H1 (cell line): ENCODE data around the gene PHETA1. TPM values are rescaled to one million over a fixed set of nuclear protein-coding genes. Genes with fewer than 3 reads are reported as not detected.

Source experiments
- CTCF ChIA-PET: fragments of 300-600 bp; sonication (Branson Sonifier 250); formaldehyde crosslinking; loops from one replicate; lab custom pipeline; 2021; ENCODE audit not compliant: partially characterized antibody; lab: Charles Lee
- POLR2A ChIA-PET: fragments of 300-600 bp; sonication (Branson Sonifier 250); formaldehyde crosslinking; loops from one replicate; lab custom pipeline; 2021; ENCODE audit warnings: inconsistent platforms; ENCODE audit not compliant: partially characterized antibody; lab: Charles Lee
- DNase-seq, 2 experiments: peaks; one replicate each; pipeline versions ENCODE4 v3.0.0 to v3.0.0-alpha.2; 2010 to 2022; ENCODE audit warnings: low spot score in 2 of 2, low read depth in 1 of 2, mixed read lengths in 1 of 2
- FAIRE-seq: peaks from 2 replicates; lab custom pipeline; 2011; peaks lifted over from hg19 to GRCh38; lab: Jason Lieb, UNC
- H2AFZ ChIP-seq: 2 replicates; pipeline ENCODE4 v1.8.1; 2012; ENCODE audit warnings: low read length, inconsistent platforms
- H2AK5ac ChIP-seq: 2 replicates; pipeline ENCODE4 v1.6.1; 2013; ENCODE audit warnings: low read depth, low read length
- H2BK120ac ChIP-seq: replicated peaks from 2 replicates; pipeline ENCODE3; 2013; ENCODE audit warnings: low read depth, low read length, inconsistent platforms
- H2BK12ac ChIP-seq: 2 replicates; pipeline ENCODE4 v1.6.1; 2013; ENCODE audit warnings: low read depth, low read length
- H2BK15ac ChIP-seq: 2 replicates; pipeline ENCODE4 v1.6.1; 2013; ENCODE audit warnings: low read length
- H2BK20ac ChIP-seq: 2 replicates; pipeline ENCODE4 v1.6.1; 2013; ENCODE audit warnings: low read length
- H2BK5ac ChIP-seq: 2 replicates; pipeline ENCODE4 v1.6.1; 2013; ENCODE audit warnings: low read depth, low read length
- H3K14ac ChIP-seq: 2 replicates; pipeline ENCODE4 v1.6.1; 2013; ENCODE audit warnings: inconsistent platforms; ENCODE audit not compliant: insufficient read length
- H3K18ac ChIP-seq: 2 replicates; pipeline ENCODE4 v1.6.1; 2013; ENCODE audit warnings: low read length; ENCODE audit errors: extremely low read depth
- H3K23ac ChIP-seq: 2 replicates; pipeline ENCODE4 v1.6.1; 2013; ENCODE audit warnings: inconsistent platforms; ENCODE audit not compliant: insufficient read length
- H3K23me2 ChIP-seq: 2 replicates; pipeline ENCODE4 v1.6.1; 2013; ENCODE audit warnings: low read depth, low read length
- H3K27ac ChIP-seq: 2 replicates; pipeline ENCODE4 v1.6.1; 2011; ENCODE audit warnings: low read depth, low read length, inconsistent platforms
- H3K27me3 ChIP-seq, 4 experiments: replicated peaks in 1 of 4; 1 replicate in 1 of 4; 2 replicates in 3 of 4; pipeline versions ENCODE4 v1.6.1 to v1.8.1; 2011 to 2013; ENCODE audit warnings: low read length in 3 of 4, mild to moderate bottlenecking in 3 of 4, inconsistent platforms in 2 of 4, mixed read lengths in 2 of 4, moderate library complexity in 1 of 4; ENCODE audit not compliant: control insufficient read depth in 3 of 4, insufficient read depth in 3 of 4; ENCODE audit errors: extremely low read depth in 1 of 4
- H3K36me3 ChIP-seq, 4 experiments: 2 replicates each; pipeline versions ENCODE4 v1.6.1 to v1.8.1; 2011 to 2013; ENCODE audit warnings: mild to moderate bottlenecking in 4 of 4, low read length in 3 of 4, moderate library complexity in 2 of 4, control low read depth in 1 of 4, inconsistent platforms in 1 of 4; ENCODE audit not compliant: insufficient read depth in 4 of 4, control insufficient read depth in 2 of 4
- H3K4ac ChIP-seq: replicated peaks from 2 replicates; pipeline ENCODE3; 2013; ENCODE audit warnings: low read length, low read depth, mixed read lengths, inconsistent platforms; ENCODE audit not compliant: insufficient read length
- H3K4me1 ChIP-seq, 4 experiments: replicated peaks in 1 of 4; 1 replicate in 1 of 4; 2 replicates in 3 of 4; pipeline versions ENCODE4 v1.6.1 to v1.8.1; 2011 to 2013; ENCODE audit warnings: low read length in 3 of 4, inconsistent platforms in 2 of 4, mixed read lengths in 1 of 4; ENCODE audit not compliant: insufficient read depth in 4 of 4, control insufficient read depth in 3 of 4
- H3K4me2 ChIP-seq, 2 experiments: 2 replicates each; pipeline versions ENCODE4 v1.6.1 to v1.8.1; 2011 to 2013; ENCODE audit warnings: low read depth in 2 of 2, low read length in 2 of 2, control low read depth in 1 of 2, inconsistent platforms in 1 of 2, mild to moderate bottlenecking in 1 of 2; ENCODE audit not compliant: insufficient read depth in 1 of 2
- H3K4me3 ChIP-seq, 4 experiments: fragments of 200-600, 300-600 bp in 1 of 4; sonication (generic), shearing (Covaris generic), sonication (Bioruptor Twin) in 1 of 4; 2 replicates each; pipeline versions ENCODE4 v1.5.1 to v1.8.1; 2011 to 2016; ENCODE audit warnings: low read length in 4 of 4, low read depth in 3 of 4, control low read depth in 2 of 4, inconsistent platforms in 2 of 4, mild to moderate bottlenecking in 2 of 4, mixed read lengths in 1 of 4, moderate library complexity in 1 of 4; ENCODE audit not compliant: insufficient read depth in 2 of 4; ENCODE audit errors: extremely low read depth in 1 of 4
- H3K56ac ChIP-seq: replicated peaks from 2 replicates; pipeline ENCODE3; 2013; ENCODE audit warnings: low read depth, mild to moderate bottlenecking, mixed read lengths, low read length, inconsistent platforms; ENCODE audit not compliant: insufficient read length
- H3K79me1 ChIP-seq: 2 replicates; pipeline ENCODE4 v1.6.1; 2013; ENCODE audit warnings: low read depth, low read length, control low read depth
- H3K79me2 ChIP-seq, 2 experiments: 2 replicates each; pipeline versions ENCODE4 v1.6.1 to v1.8.1; 2012 to 2013; ENCODE audit warnings: low read length in 2 of 2, mild to moderate bottlenecking in 2 of 2, inconsistent platforms in 1 of 2; ENCODE audit not compliant: insufficient read depth in 2 of 2, control insufficient read depth in 1 of 2
- H3K9ac ChIP-seq, 4 experiments: replicated peaks in 1 of 4; 1 replicate in 1 of 4; 2 replicates in 3 of 4; pipeline versions ENCODE4 v1.6.1 to v1.8.1; 2011 to 2013; ENCODE audit warnings: low read depth in 3 of 4, low read length in 3 of 4, control low read depth in 2 of 4, mild to moderate bottlenecking in 2 of 4, moderate library complexity in 2 of 4, inconsistent platforms in 1 of 4; ENCODE audit errors: extremely low read depth in 1 of 4
- H3K9me3 ChIP-seq, 2 experiments: 2 replicates each; pipeline versions ENCODE4 v1.6.1 to v1.8.1; 2012 to 2013; ENCODE audit warnings: mild to moderate bottlenecking in 2 of 2, moderate library complexity in 2 of 2, control low read depth in 1 of 2, inconsistent platforms in 1 of 2, low read depth in 1 of 2, low read length in 1 of 2, mixed read lengths in 1 of 2; ENCODE audit not compliant: insufficient read depth in 2 of 2
- H4K20me1 ChIP-seq, 2 experiments: replicated peaks in 1 of 2; 2 replicates each; pipeline versions ENCODE3 to v1.8.1; 2011 to 2013; ENCODE audit warnings: inconsistent platforms in 2 of 2, low read length in 2 of 2, mild to moderate bottlenecking in 1 of 2; ENCODE audit not compliant: insufficient read depth in 2 of 2, control insufficient read depth in 1 of 2
- H4K5ac ChIP-seq: 2 replicates; pipeline ENCODE4 v1.6.1; 2013; ENCODE audit warnings: low read length, low read depth, mixed read lengths, inconsistent platforms; ENCODE audit not compliant: insufficient read length
- H4K8ac ChIP-seq: 2 replicates; pipeline ENCODE4 v1.8.0; 2013; ENCODE audit warnings: mild to moderate bottlenecking, moderate library complexity, low read length, inconsistent platforms; ENCODE audit not compliant: insufficient read depth; ENCODE audit errors: extremely low read depth
- H4K91ac ChIP-seq: replicated peaks from 2 replicates; pipeline ENCODE3; 2013; ENCODE audit warnings: low read length, mixed read lengths, inconsistent platforms; ENCODE audit not compliant: insufficient read length
- CBX8 ChIP-seq: fragments of 300-800, 300-1000 bp; sonication (generic); IDR thresholded peaks from 2 replicates; pipeline ENCODE4 v1.7.1; 2016; ENCODE audit warnings: low read depth, low read length, borderline replicate concordance
- CHD2 ChIP-seq: IDR thresholded peaks from 2 replicates; pipeline ENCODE4 v1.6.1; 2012; ENCODE audit warnings: low read length, improper control_type of control experiment
- CTCF ChIP-seq, 3 experiments: IDR thresholded peaks; 1 replicate in 2 of 3; 2 replicates in 1 of 3; pipeline versions ENCODE4 v1.5.1 to v1.6.1; 2011; ENCODE audit warnings: low read length in 3 of 3, mild to moderate bottlenecking in 3 of 3, inconsistent platforms in 2 of 3, low read depth in 1 of 3, moderate library complexity in 1 of 3; ENCODE audit not compliant: insufficient read depth in 1 of 3; ENCODE audit errors: control extremely low read depth in 1 of 3
- RBBP5 ChIP-seq: IDR thresholded peaks from 2 replicates; pipeline ENCODE4 v1.7.1; 2012; ENCODE audit warnings: low read depth, mild to moderate bottlenecking, inconsistent platforms, low read length, moderate library complexity, borderline replicate concordance
- SIN3A ChIP-seq, 2 experiments: IDR thresholded peaks in 1 of 2; conservative IDR thresholded peaks in 1 of 2; 2 replicates each; pipeline ENCODE4 v1.6.1; 2011 to 2012; ENCODE audit warnings: low read length in 2 of 2, improper control_type of control experiment in 1 of 2, low read depth in 1 of 2, mild to moderate bottlenecking in 1 of 2
- WGBS, 2 experiments: shearing (Covaris generic) in 1 of 2; methylation state at CpG; one replicate each; pipeline versions ENCODE4 v1.1.6 to v1.1.7; 2013 to 2015; ENCODE audit warnings: low lambda C conversion rate in 2 of 2, mixed read lengths in 2 of 2, inconsistent platforms in 1 of 2, low coverage in 1 of 2, missing lambda C conversion rate in 1 of 2; ENCODE audit not compliant: insufficient replicate concordance in 2 of 2, insufficient coverage in 1 of 2, insufficient read length in 1 of 2; ENCODE audit errors: extremely low coverage in 1 of 2, missing lambda C conversion rate in 1 of 2; 5-methylcytosine and 5-hydroxymethylcytosine counted together
- polyA plus RNA-seq, 7 experiments: library from polyadenylated mRNA; depleted of rRNA in 3 of 7; stranded (reverse) in 5 of 7; unstranded in 2 of 7; fragments of >200 nt in 5 of 7; fragments of 200-250 nt in 2 of 7; gene quantifications; 1 replicate in 5 of 7; 2 replicates in 1 of 7; 4 replicates in 1 of 7; pipeline versions ENCODE4 v1.2.1 to v1.2.3, GENCODE V29; 2011 to 2013; ENCODE audit warnings: missing spikeins in 2 of 7, mixed read lengths in 2 of 7
- total RNA-seq: library from RNA; stranded (reverse); fragmentation: NEBNext Ultra II Directional; extraction: Animal tissue kit (Norgen Biotek cat#: 25700); gene quantifications from 2 replicates; pipeline ENCODE4 v1.2.1, GENCODE V29; 2021
- TF ChIP-seq, protein P1 (sequence below): IDR thresholded peaks from 2 replicates; pipeline ENCODE4 v1.6.1; 2011; ENCODE audit warnings: low read depth, mild to moderate bottlenecking, low read length; ENCODE audit not compliant: insufficient read depth
- TF ChIP-seq, protein P2 (sequence below): IDR thresholded peaks from 2 replicates; pipeline ENCODE4 v1.6.1; 2012; ENCODE audit warnings: inconsistent platforms

Gene PHETA1
- total and polyA plus RNA-seq, 2 of the 8 experiments (the other 6 are each of a cell fraction or from before 2014, with no cell fraction given) = 5.2 to 12.3 TPM

- Histone ChIP-seq H2AFZ (no peak overlapping the region), H4K20me1 (no peaks in the 10 kb centered on the region), H4K91ac (no peak overlapping the region), H2BK5ac (no peak overlapping the region), H3K18ac (no peak overlapping the region), H3K79me2 (no peaks in the 10 kb centered on the region), H3K4me2 (no peak overlapping the region), H2BK15ac (no peak overlapping the region), H3K9me3 (peaks cover 7 to 10% of the 10 kb centered on the region in 2 experiments; a peak in 3 of 4 replicates), H2BK12ac (no peak overlapping the region), H3K27ac (no peak overlapping the region), H3K4ac (no peak overlapping the region), H2BK20ac (no peak overlapping the region), H3K79me1 (no peaks in the 10 kb centered on the region), H3K14ac (no peak overlapping the region), H4K5ac (no peak overlapping the region), H3K23ac (no peak overlapping the region), H3K36me3 (peaks cover 0 to 6% (median 1%) of the 10 kb centered on the region in 4 experiments; a peak in 3 of 8 replicates), H3K9ac (no peak overlapping the region), H2AK5ac (no peak overlapping the region), H3K4me1 (0 out of 7 replicates have a peak, but pooled peaks cover 0 to 4% (median 0%) of the 10 kb centered on the region in 4 experiments), H2BK120ac (no peak overlapping the region), H3K56ac (no peak overlapping the region), H4K8ac (no peak overlapping the region), H3K27me3 (no peaks in the 10 kb centered on the region; a peak in 1 of 7 replicates), H3K4me3 (no peak overlapping the region), H3K23me2 (no peaks in the 10 kb centered on the region; the same call in 1 of the 2 replicates)
- POLR2A ChIA-PET = interaction anchor here (0.9 kb wide), 1 partner anchor 52 kb away, joined by 3 read pairs; no protein-coding TSS in a partner anchor
- 93% methylated on average over 9 of the region's 9 CpGs; no CpG with 5 or more reads in 1 of the 2 experiments for WGBS, 2 experiments
- no peak for FAIRE-seq
- CTCF ChIA-PET = interaction anchor here (0.8 to 1.5 kb wide), 3 partner anchors 15 to 99 kb away, joined by 3 to 6 read pairs (median 5); no protein-coding TSS in a partner anchor
- no peak for DNase-seq
- TF ChIP-seq, protein P1, sequence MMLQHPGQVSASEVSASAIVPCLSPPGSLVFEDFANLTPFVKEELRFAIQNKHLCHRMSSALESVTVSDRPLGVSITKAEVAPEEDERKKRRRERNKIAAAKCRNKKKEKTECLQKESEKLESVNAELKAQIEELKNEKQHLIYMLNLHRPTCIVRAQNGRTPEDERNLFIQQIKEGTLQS = no peak
- no peak for TF ChIP-seq RBBP5
- TF ChIP-seq SIN3A (conservative IDR thresholded peaks at IDR 0.05 in 1 of 2, IDR thresholded peaks at IDR 0.05 in 1 of 2; ENCODE audit: low read depth in 1 of 2, low read length in 2 of 2) = no peak
- TF ChIP-seq CBX8 = no peak
- no peak for TF ChIP-seq CTCF (IDR thresholded peaks at IDR 0.05; ENCODE audit: control extremely low read depth in 1 of 3, insufficient read depth in 1 of 3, low read depth in 1 of 3, low read length in 3 of 3)
- no peak for TF ChIP-seq CHD2
- TF ChIP-seq, protein P2, sequence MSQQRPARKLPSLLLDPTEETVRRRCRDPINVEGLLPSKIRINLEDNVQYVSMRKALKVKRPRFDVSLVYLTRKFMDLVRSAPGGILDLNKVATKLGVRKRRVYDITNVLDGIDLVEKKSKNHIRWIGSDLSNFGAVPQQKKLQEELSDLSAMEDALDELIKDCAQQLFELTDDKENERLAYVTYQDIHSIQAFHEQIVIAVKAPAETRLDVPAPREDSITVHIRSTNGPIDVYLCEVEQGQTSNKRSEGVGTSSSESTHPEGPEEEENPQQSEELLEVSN = no peak
Observed at GRCh38 chr12:111352296-111352993, 16.4 kb downstream of the PHETA1 start.
